ENCODE measurements around the gene CDC42BPB.

Gene CDC42BPB

DNA sequence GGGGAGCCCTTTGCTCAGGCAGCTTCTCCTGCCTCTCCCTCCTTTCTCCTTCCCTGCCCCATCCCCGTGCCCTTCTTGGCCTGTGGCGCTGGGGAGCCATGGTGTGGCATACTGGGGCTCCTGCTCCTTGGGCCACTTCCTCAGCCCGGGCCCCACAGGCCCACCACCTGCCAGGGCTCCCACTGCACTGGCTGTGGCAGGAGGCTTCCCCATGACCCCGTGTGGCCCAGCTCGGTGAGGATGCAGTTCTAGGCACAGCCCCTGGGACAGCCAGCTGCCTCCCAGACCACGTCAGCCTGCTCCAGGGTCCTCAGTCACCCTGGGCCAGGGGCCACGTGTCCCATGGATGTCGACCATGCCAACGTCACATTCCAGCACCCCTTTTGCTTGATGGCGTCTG lies 147.9 kb downstream of the CDC42BPB start:
- no peak overlapping the region for H3K4me3 ChIP-seq (replicated peaks in 1 of 2; ENCODE audit: low read depth in 2 of 2, low read length in 2 of 2)
- DNase-seq (ENCODE audit: low read depth in 2 of 2) = no peak
- TF ChIP-seq, protein P1, sequence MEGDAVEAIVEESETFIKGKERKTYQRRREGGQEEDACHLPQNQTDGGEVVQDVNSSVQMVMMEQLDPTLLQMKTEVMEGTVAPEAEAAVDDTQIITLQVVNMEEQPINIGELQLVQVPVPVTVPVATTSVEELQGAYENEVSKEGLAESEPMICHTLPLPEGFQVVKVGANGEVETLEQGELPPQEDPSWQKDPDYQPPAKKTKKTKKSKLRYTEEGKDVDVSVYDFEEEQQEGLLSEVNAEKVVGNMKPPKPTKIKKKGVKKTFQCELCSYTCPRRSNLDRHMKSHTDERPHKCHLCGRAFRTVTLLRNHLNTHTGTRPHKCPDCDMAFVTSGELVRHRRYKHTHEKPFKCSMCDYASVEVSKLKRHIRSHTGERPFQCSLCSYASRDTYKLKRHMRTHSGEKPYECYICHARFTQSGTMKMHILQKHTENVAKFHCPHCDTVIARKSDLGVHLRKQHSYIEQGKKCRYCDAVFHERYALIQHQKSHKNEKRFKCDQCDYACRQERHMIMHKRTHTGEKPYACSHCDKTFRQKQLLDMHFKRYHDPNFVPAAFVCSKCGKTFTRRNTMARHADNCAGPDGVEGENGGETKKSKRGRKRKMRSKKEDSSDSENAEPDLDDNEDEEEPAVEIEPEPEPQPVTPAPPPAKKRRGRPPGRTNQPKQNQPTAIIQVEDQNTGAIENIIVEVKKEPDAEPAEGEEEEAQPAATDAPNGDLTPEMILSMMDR (IDR thresholded peaks at IDR 0.05; ENCODE audit: low read depth, low read length) = no peak

DNA sequence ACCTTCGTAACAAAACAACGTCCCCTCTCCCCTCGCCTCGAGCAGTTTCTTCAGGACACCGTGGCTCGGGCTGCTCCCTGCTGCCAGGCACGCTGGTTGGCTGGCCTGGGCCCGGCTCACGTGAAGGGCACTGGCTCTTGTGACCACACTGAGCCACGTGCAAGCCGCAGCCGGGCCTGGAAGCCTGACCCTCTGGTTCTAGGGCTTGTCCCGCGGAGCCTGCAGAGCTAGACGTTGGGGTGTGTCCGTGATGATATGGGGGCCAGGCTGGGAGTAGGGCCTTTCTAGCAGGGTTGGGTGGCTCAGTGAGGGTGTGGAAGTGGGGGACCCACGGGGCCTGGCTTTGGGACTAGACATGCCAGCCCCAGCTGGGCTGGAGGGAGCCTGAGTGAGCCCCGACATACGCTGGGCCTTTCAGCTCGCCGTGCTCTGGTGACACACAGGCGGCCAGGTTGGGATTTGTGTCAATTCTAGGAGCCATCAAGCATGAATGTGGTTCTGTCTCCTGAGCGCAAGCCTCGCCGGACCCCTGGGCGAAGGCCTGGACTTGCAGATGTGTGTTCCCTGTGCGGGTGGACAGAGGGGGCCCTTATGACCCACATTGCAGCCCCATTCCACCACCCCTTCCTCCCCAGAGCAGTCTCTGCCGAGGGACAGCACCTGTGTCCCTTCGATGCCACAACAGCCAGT lies 148.4 kb downstream of the CDC42BPB start:
- TF ChIP-seq, protein P1 (IDR thresholded peaks at IDR 0.05; ENCODE audit: low read depth, low read length) = no peak
- H3K4me3 ChIP-seq (replicated peaks in 1 of 2; ENCODE audit: low read depth in 2 of 2, low read length in 2 of 2) = no peak overlapping the region
- no peak for DNase-seq (ENCODE audit: low read depth in 2 of 2)

DNA sequence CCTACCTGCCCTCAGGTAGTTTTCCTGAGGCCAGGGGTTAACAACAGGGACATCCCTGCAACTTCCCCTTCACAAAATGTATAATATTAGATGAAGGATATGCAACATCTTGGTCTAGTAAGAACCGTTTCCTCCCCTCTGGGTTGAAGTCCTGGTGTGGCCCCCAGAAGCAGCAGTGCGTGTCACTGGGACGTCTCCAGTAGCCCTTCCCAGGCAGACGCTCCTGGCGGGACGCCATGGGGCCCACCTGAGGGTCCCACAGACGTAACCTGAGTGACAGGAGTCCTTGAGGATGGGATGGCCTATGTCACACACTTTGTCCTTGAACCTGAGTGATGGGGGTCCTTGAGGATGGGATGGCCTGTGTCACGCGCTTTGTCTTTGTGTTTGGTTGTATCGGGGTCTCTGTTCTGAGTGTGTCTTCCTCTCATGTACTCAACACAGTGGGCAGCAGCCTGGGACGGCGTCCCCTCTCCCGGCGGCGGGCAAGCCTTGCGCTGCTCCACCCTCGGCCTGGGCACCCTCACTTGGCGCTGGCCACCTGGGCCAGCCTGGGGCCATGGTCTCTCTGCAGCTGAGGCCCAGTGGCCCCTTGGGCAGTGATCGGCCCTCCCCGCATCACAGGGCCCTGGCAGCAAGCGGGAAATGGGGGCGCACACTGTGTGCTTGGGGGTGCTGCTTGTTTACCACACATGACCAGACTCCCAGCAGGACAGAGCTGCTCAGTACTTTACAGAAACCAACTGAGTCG lies 149.2 kb downstream of the CDC42BPB start:
- DNase-seq (ENCODE audit: low read depth in 2 of 2) = no peak
- TF ChIP-seq, protein P1 (IDR thresholded peaks at IDR 0.05; ENCODE audit: low read depth, low read length) = no peak
- H3K4me3 ChIP-seq (replicated peaks in 1 of 2; ENCODE audit: low read depth in 2 of 2, low read length in 2 of 2) = no peak overlapping the region

DNA sequence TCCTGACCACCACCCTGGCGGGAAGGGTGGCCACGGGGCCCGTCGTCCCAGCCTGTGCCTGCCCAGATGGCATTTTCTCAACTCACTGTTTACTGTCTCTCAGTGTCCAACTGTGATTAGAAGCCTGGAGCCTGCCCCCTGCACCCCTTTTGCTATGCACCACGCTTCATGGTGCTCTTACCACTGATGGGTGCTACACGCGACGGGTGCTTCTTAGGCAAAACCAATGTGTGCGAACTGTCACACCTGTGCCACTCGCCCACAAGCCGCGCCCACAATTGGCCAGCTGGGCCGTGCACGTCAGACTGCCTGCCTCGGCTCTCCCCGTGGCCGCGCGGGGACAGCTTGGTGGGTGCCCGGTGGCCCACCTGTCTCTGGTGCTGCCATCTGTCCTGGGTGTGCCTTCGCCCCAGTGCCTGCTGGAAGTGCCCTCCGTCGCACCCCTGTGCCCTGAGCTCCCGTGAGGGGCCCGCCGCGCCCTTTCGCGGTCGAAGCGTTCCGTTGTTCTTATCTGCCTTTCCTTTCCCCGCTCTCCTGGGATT lies 150.0 kb downstream of the CDC42BPB start:
- no peak for DNase-seq (ENCODE audit: low read depth in 2 of 2)
- no peak overlapping the region for H3K4me3 ChIP-seq (replicated peaks in 1 of 2; ENCODE audit: low read depth in 2 of 2, low read length in 2 of 2)
- TF ChIP-seq, protein P1 (IDR thresholded peaks at IDR 0.05; ENCODE audit: low read depth, low read length) = no peak

DNA sequence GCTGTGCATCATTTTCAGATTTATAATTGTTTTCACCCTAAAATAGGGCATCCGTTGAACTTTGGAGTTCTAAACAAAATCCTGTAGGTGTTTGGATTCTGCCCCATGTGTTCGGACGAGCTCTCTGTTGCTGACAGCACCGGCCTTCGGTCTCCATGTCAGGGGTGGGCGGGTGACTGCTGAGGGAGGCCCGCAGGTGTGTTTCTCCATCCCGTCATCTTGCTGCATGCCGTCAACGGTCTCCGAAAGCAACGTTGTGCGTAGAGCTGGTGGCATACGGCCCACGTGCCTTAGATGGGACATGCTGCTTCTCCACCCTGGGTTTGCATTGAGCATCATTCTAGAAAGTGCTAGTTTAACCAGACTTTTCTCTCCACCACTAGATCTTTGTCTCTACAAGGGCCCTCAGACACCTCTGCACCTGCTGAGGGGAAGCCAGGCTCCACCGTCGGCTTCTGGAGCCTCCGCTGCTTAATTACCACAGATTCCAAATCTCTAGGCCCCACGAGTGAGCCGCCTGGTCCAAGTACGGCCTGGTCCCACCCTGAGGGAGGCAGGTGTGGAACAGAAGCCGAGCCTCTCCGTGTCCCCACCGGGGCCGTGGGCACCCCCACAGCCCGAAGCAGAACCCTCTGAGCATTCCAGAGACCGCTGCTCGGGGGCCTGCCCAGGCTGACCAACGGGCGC lies 150.6 kb downstream of the CDC42BPB start:
- no peak for DNase-seq (ENCODE audit: low read depth in 2 of 2)
- H3K4me3 ChIP-seq (replicated peaks in 1 of 2; ENCODE audit: low read depth in 2 of 2, low read length in 2 of 2) = no peak overlapping the region
- TF ChIP-seq, protein P1 (IDR thresholded peaks at IDR 0.05; ENCODE audit: low read depth, low read length) = no peak

DNA sequence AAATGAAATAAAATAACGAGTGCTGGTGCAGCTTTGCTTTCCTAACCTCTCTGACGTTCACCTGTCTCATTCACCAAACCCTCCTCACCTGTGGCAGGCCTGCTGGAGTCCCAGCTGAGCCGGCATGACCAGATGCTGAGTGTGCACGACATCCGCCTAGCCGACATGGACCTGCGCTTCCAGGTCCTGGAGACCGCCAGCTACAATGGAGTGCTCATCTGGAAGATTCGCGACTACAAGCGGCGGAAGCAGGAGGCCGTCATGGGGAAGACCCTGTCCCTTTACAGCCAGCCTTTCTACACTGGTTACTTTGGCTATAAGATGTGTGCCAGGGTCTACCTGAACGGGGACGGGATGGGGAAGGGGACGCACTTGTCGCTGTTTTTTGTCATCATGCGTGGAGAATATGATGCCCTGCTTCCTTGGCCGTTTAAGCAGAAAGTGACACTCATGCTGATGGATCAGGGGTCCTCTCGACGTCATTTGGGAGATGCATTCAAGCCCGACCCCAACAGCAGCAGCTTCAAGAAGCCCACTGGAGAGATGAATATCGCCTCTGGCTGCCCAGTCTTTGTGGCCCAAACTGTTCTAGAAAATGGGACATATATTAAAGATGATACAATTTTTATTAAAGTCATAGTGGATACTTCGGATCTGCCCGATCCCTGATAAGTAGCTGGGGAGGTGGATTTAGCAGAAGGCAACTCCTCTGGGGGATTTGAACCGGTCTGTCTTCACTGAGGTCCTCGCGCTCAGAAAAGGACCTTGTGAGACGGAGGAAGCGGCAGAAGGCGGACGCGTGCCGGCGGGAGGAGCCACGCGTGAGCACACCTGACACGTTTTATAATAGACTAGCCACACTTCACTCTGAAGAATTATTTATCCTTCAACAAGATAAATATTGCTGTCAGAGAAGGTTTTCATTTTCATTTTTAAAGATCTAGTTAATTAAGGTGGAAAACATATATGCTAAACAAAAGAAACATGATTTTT lies 151.9 kb downstream of the CDC42BPB start:
- DNase-seq (ENCODE audit: low read depth in 2 of 2) = no peak

More for the DNA sequence above, 151.9 kb downstream of the CDC42BPB start:
- no peak overlapping the region for H3K4me3 ChIP-seq (replicated peaks in 1 of 2; ENCODE audit: low read depth in 2 of 2, low read length in 2 of 2)
- TF ChIP-seq, protein P1 (IDR thresholded peaks at IDR 0.05; ENCODE audit: low read depth, low read length) = no peak

All from cardiac fibroblast (primary cell).